Neural cell (in vitro differentiated cells): ENCODE data around the gene B3GALNT2.

Experiments used
- CTCF ChIP-seq: fragments of 450-650 bp; IDR thresholded peaks from 2 replicates; pipeline ENCODE4 v1.5.1; 2014; ENCODE audit warnings: antibody characterized with exemption, mild to moderate bottlenecking, moderate library complexity; ENCODE audit not compliant: poor library complexity, severe bottlenecking
- EZH2 ChIP-seq: fragments of 200-600, 300-800 bp; shearing (Covaris generic), sonication (generic); IDR thresholded peaks from 2 replicates; pipeline ENCODE4 v1.6.1; 2014; ENCODE audit warnings: antibody characterized with exemption, low read length, borderline replicate concordance, mild to moderate bottlenecking; ENCODE audit not compliant: insufficient read depth, poor library complexity, severe bottlenecking

GRCh38 chr1:235470741-235471439, 33.4 kb downstream of the B3GALNT2 start:
- TF ChIP-seq CTCF, result no peak
- no peak for TF ChIP-seq EZH2
